Panc1 (cell line): Measurements from ENCODE around the gene FAHD1.

Experiments used
- POLR2AphosphoS5 ChIP-seq: IDR thresholded peaks from 2 replicates; pipeline ENCODE4 v1.6.1; 2012; ENCODE audit warnings: mild to moderate bottlenecking, low read depth, low read length, moderate library complexity
- TCF7L2 ChIP-seq: IDR thresholded peaks from 2 replicates; pipeline ENCODE4 v1.6.1; 2011; ENCODE audit warnings: mild to moderate bottlenecking, low read depth, low read length, inconsistent platforms
- TF ChIP-seq, protein P1 (sequence below): fragments of 450-650 bp; IDR thresholded peaks from 2 replicates; pipeline ENCODE4 v1.5.1; 2017; ENCODE audit warnings: mild to moderate bottlenecking
- TF ChIP-seq, protein P2 (sequence below), 2 experiments: IDR thresholded peaks; 2 replicates each; pipeline ENCODE4 v1.6.1; 2011 to 2012; ENCODE audit warnings: low read depth in 2 of 2, control low read depth in 1 of 2, low read length in 1 of 2, mild to moderate bottlenecking in 1 of 2, moderate library complexity in 1 of 2; ENCODE audit not compliant: insufficient read depth in 1 of 2

DNA sequence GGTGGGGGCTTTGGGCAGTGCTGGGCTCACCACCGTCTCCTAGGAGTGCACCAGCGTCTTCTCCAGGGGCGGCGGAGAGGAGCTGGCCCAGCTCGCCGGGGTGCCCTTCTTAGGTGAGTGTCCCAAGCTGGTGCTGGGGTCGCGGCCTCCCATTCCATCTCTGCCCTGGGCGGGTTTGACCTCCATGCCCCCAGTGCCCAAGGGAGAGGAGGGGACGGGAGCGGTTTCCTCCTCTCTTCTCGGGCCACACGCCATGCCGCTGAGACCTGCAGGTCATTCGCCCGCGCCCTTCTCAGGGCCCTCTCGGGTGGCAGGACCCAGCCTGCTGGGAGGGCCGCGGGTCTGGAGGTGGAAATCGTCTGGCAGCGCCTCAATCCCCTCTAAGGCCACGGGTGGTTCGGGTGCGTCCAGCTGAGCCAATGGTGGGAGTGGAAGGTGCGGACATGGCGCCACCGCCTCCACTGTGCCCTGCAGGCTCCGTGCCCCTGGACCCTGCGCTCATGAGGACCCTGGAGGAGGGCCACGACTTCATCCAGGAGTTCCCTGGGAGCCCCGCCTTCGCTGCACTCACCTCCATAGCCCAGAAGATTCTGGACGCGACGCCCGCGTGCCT is 38.8 kb upstream of the FAHD1 start:
- TF ChIP-seq POLR2AphosphoS5 (no peak), TCF7L2 (no peak)
- TF ChIP-seq, protein P1, sequence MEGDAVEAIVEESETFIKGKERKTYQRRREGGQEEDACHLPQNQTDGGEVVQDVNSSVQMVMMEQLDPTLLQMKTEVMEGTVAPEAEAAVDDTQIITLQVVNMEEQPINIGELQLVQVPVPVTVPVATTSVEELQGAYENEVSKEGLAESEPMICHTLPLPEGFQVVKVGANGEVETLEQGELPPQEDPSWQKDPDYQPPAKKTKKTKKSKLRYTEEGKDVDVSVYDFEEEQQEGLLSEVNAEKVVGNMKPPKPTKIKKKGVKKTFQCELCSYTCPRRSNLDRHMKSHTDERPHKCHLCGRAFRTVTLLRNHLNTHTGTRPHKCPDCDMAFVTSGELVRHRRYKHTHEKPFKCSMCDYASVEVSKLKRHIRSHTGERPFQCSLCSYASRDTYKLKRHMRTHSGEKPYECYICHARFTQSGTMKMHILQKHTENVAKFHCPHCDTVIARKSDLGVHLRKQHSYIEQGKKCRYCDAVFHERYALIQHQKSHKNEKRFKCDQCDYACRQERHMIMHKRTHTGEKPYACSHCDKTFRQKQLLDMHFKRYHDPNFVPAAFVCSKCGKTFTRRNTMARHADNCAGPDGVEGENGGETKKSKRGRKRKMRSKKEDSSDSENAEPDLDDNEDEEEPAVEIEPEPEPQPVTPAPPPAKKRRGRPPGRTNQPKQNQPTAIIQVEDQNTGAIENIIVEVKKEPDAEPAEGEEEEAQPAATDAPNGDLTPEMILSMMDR = no peak
- TF ChIP-seq, protein P2, sequence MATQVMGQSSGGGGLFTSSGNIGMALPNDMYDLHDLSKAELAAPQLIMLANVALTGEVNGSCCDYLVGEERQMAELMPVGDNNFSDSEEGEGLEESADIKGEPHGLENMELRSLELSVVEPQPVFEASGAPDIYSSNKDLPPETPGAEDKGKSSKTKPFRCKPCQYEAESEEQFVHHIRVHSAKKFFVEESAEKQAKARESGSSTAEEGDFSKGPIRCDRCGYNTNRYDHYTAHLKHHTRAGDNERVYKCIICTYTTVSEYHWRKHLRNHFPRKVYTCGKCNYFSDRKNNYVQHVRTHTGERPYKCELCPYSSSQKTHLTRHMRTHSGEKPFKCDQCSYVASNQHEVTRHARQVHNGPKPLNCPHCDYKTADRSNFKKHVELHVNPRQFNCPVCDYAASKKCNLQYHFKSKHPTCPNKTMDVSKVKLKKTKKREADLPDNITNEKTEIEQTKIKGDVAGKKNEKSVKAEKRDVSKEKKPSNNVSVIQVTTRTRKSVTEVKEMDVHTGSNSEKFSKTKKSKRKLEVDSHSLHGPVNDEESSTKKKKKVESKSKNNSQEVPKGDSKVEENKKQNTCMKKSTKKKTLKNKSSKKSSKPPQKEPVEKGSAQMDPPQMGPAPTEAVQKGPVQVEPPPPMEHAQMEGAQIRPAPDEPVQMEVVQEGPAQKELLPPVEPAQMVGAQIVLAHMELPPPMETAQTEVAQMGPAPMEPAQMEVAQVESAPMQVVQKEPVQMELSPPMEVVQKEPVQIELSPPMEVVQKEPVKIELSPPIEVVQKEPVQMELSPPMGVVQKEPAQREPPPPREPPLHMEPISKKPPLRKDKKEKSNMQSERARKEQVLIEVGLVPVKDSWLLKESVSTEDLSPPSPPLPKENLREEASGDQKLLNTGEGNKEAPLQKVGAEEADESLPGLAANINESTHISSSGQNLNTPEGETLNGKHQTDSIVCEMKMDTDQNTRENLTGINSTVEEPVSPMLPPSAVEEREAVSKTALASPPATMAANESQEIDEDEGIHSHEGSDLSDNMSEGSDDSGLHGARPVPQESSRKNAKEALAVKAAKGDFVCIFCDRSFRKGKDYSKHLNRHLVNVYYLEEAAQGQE (IDR thresholded peaks at IDR 0.05; ENCODE audit: insufficient read depth in 1 of 2, low read depth in 2 of 2, low read length in 1 of 2) = no peak
